ENCODE measurements around the gene ARHGAP22.

ARHGAP22 gene

DNA sequence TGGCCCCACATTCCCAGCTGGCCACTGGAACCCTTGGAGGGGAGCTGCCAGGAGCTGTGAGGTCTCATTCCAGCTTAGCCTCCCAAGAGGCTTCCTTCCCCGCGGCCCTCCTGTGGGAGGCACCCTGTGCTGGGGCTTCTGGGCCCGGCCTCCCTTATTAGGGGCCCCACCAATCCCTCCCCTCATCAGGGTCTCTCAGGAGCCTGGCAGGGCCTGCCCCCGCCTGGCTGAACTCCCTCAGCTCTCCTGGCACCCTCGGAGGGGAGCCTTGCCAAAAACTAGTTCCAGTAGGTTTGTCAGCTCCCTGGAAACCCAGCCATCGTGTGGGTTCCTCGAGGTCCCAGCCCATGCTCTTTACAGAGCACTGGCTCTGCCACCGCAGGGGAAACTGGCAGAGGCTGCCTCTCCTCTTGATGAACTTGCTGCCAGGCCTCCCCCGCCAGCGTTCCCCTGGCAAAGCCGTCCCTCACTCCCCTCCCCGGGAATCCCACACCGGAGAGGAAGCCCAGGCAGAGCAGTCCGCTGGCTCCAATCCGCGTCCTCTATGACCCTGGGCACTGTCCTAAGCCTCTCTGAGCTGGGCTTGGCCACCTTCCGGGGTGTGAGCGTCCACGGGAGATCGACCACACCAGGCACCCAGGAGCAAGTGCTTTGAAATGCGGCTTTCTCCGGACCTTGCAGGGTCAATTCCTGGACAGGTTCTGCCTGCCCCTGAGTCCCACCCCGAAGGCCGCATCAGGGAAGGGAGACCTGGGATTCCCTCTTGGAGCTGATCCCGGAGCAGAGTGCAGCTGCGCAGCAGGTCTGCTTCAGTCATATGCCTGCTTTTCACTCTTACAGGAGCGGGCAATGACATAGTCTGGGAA is 139.8 kb downstream of the ARHGAP22 start:
- peak; percentile 57 for DNase-seq (ENCODE audit: low read depth, low spot score)

DNA sequence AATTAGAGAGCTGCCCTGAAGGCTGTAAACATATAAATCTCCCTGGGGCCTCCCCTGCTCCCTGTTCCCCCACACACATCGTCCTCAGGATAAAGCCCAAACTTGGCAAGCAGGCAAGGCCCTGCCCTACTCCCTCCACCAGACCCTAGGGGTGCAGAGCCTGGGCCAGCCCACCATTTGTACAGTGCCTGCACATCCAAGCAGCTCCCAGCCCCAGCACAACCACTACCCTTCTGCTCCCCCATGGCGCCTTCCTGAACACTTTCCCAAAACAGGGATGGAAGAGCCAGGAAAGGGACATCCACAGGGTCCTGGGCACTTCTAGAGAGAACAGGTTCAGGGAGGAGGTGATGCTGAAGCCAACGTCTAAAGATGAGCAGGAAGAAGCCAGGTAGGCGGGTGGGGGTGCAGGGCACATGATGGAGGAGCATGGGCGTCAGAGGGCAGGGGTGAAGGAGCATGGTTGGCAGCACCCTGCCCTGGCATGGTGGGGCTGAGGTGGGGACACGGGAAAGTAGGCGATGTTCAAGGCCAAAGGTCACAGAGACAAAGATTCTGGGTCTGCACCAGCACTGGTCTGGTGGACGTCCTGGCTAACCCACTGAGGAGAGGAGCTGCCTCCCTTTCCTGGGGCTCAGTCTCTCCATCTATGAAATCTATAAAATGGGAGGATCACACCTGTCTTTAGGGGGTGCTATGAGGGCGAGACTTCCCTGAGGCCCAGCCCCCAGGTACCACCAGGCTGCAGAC is 140.6 kb downstream of the ARHGAP22 start:
- DNase-seq (ENCODE audit: low read depth, low spot score) = no peak

DNA sequence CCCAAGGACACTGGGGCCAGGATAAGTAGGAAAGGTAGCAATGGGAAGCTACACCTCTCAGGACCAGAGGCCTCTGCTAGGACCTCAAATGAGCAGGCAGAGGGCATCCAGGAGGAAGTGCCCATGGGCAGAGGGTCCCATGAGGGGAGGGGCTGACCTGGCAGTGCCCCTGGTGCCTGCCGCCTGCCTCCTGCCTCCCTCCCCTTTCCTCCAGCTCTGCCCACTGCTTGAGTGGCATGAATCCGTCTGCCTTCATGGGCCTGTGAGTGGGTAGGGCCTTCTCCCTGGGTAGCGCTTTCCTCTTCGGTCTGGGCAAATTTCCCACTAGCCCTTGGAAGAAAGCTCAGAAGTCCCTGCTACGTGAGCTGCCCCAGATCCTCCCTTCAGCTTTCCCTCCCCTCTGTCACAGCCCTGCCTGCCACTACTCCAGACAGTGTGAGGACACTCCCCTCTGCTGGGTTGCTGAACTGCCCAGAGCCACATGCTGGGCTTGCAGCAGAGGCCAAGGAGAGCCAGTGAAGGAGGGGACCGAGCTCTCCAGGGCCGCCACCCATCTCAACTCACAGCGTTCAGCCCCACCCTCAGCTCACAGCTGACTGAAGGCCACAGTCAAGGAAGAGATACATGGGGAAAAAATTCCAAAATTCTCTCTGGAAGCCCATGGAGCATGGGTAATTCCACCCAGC is 141.4 kb downstream of the ARHGAP22 start:
- DNase-seq (ENCODE audit: low read depth, low spot score) = peak; percentile 52

DNA sequence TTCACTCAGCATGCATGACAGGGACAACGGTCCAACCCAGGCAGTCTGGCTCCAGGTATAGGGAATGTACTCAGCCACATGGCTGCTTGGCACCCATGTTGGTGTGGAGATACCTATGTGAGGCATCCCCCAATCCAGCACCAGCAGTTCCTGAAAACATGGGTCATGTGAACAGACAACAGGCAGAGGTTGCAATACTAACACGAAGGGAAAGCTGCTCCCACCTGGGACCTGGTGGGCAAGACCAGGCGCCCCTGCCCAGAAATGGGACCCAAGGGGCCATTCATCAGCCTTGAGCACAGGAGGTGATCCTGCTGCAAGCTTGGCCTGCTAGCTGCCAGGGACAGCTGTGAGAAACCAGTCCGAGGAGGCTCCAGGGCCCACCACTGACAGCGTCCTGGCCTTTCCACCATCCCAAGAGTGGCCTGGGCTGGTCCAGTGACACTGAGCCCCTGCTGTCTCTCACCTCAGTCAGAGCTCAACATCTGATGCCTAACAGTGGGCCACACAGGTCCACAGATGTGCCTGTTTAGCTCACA is 142.3 kb downstream of the ARHGAP22 start:
- DNase-seq (ENCODE audit: low read depth, low spot score) = no peak

DNA sequence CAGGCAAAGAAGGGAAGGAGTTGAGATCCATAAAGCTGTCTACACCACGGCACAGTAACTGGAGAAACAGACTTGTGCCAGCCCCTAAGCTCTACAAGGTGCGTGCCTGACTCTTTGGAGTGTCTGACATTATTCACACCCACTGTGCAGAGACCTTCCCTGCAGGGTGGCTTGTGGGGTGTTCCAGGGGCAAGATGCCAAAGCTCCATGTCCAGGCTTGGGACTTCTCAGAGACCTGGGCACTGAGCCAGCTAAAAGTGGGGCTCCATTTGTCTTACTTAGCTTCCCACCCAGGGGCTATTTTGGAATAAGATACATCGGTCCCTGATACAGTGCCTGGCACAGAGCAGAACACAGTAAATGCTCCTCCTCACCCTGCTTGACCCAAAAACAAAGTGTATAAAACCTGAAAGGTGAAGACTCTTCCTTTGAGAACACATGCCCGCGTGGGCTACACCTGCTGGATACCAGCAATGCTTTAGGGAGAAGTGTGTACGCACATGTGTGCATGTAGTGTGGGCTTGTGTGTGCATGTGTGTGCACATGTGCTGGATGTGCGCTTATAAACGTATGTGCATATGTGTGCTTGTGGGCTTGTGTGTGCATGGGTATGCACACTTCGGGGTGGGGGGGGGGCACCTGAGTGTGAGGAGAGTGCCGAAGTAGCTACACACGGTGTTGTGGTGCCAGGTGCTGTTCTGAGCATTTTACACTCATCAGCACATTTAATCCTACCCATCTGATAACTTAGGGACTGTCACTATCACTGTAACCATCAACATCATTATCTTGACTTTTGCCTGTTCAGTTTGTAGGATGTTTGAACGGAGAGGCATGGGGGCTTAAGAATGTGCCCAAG is 143.0 kb downstream of the ARHGAP22 start:
- no peak for DNase-seq (ENCODE audit: low read depth, low spot score)

DNA sequence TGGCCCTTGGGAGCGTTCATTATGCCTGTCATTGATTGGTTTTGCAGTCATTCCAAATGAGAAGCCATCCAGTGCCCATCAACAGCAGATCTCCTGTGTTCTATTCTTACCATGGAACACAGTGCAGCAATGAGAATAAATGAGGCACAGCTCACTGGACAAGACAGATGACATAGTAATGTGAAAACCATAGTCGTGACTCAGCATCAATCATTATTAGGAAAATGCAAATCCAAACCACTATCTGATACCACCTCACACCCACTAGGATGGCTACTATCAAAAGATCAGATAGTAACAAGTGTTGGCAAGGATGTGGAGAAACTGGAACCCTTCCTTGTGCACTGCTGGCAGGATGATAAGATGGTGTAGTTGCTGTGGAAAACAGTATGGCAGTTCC is 144.7 kb downstream of the ARHGAP22 start:
- DNase-seq (ENCODE audit: low read depth, low spot score) = no peak

DNA sequence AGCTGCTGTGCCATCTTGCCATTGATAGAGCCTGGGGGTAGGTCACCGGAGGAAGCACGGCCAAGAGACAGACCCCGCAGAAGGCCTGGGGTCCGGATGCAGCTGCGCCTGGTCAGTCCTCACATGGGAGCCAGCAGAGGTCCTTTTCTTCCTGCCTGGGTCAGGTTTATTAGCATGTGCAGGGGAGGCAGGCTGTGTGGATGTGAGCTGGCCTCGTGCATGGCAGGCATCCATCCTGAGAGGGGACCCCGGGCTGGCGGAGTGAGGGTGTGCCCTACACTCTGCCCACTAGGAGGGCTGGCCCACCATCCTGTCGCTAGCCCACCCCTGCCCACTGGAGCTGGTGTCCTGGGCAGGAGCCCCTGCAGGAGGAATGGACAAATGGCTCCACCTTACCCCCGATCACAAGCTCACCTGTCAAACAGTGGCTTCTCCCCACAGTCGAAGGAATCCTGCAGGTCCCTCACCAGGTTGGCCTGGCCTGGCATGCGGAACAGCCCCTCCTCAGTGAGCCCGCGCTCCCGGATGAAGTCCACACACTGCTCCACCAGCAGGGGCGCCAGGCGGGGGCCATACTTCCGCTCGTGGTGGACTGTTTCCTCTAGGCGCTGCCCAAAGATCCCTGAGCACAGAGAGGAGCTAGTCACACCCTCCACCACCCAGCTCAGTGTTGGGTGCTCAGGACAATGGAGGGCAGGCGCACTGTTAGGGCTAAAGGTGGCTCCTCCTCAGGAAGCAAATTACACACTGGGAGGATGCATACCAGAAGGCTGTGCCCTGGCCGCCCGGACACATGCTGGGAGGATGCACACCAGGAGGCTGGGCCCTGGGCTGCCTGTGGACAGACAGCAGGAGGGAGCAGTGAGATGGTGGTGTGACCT is 145.4 kb downstream of the ARHGAP22 start:
- DNase-seq (ENCODE audit: low read depth, low spot score) = peak; percentile 34

DNA sequence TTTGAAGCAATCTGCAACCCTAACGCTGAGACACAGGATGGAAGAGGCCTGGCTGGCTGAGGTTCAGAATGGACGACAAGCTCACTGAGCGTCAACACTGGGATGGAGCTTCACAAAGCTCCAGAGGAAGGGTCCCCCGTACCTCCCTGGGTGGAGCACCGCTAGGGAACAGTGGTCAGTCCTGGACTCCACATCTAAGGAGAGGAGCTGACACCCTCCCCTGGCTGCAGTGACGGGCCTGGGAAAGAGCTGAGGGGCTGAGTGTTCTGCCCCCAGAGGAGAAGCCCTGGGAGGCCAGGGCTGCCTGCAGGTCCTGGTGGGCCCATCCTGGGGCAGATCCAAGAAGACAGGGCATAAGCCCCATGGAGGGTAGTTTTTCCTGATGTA is 146.2 kb downstream of the ARHGAP22 start:
- DNase-seq (ENCODE audit: low read depth, low spot score) = no peak

DNA sequence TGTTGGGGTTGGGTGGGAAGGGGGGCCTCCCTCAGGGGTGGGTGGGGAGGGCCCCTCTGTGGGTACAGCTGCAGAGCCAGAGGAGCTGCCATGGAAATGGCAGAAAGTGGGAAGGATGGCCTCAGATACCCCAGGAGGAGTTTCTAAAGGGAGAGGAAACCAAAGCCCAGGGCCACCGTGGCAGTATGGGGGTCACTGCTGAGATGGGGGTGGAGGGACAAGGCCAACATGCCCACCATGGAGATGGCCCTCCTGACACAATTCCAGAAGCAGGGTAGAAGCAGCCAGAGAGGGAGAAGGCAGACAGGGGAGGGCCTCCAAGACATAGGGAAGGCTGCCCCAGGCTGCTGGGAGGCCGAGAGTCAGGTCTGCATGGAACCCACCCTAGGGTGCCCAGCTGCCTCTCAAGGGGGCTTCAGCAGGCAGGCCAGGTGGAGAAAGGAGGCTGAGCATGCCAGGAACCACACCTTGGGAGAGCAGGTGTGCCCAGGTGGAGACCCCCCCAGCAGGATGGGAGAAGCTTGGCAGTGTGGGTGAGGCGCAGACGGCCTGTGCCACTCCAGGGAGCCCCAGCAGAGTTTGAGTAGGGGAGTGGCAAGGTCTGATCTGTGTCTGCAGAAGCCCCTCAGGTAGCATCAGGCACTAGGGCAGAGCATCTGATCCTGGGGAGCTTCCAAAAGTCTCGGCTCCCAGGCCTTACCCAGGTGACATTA is 146.8 kb downstream of the ARHGAP22 start:
- DNase-seq (ENCODE audit: low read depth, low spot score) = no peak

DNA sequence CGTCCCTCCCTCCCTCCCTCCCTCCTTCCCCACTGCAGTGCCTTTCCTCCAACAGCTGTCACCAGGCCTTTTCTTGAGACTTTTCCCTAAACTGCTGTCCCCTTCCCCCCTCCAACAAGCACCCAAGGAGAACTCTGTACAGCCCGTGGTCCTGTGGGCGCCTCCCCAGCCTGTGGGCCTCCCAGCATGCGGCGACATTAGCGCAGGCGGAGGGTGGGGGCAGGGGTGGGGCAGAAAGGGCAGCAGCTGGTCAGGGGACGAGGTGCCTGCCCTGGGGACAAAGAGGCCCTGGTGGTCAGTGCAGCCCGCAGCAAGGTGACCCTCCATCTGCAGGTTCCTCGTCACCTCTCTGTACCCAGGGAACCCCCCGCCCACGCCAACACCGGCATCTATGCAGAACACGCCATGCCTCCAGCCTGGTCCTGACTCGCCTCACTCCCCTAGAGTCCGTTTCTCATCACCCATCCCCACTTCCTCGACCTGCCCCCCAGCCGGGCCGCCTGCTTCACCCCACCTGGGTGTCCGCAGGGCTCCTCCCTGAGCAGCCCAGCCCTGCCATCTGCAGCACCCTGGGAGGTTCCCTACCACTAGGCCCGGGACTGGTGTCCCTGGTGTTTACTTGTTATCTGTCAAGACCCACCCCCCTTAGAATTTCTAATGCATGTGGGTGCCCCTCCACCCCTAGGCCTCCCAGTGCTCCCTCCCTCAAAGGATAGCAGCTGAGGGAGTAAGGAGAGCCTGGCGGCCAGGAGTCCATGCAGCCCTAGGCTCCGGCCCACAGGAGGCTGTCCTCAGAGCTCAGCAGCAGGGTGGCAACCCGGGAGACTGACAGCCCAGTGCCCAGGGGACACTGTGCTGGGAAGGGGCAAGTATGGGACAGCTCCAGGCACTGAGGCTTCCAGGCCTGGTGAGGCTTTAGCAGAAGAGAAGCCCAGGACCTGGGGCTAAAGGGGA is 147.8 kb downstream of the ARHGAP22 start:
- DNase-seq (ENCODE audit: low read depth, low spot score) = no peak

DNA sequence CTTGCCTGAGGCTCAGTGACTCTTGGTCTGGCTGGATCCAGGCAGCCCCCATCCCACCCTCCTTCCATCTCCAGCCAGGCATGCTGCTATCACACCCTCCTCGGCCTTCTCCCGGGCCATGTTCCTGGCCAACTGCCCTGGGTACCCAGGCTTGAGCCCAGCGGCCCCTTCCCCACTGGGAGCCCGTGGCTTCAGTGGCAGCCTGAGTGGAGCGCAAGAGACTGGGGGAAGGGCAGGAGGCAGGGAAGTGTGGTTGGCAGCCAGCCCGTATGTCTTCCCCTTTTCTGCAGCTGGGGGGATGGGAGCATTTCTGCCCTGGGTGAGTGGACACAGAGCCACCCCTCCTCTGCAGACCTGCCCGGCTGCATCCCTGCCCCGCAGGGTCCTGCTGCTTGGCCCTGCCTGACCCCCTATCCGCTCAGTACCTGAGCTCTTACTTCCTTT is 148.5 kb downstream of the ARHGAP22 start:
- DNase-seq (ENCODE audit: low read depth, low spot score) = no peak

DNA sequence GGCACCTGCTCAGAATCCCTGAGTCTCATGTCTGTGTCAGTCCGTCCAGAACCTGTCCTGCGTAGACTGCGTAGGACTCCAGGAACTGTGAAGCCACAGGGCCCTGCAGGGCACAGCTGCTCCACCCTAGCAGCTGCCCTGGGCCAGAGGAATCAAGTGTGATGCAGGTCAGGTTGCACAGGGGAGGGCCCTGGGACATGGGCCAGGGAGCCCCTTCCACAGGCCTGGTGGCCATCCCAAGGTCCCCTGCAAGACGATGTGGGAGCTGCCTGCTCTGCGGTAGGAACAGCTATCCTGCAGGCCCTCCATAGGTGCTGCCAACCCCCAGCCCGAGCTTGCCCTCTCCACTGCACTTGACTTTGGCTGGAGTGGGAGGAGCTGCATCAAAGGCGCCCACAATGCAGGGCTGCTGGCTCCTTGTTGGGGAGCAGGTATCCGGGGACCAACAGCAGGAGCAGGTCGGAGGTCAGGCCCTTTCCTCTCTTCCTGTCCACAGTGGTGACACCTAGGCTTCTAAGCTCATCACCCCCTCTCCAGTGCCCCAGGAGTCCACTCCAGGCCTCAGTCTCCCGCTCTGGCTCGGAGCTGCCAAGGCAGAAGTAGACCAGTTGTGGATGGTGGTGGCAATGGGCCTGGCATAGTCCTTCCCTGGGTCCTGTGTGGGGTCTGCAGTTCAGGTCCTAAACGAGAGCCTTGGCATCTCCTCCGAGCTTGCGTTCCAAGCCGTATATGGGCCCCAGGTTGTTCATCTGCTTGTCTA is 149.3 kb downstream of the ARHGAP22 start:
- DNase-seq (ENCODE audit: low read depth, low spot score) = no peak

DNA sequence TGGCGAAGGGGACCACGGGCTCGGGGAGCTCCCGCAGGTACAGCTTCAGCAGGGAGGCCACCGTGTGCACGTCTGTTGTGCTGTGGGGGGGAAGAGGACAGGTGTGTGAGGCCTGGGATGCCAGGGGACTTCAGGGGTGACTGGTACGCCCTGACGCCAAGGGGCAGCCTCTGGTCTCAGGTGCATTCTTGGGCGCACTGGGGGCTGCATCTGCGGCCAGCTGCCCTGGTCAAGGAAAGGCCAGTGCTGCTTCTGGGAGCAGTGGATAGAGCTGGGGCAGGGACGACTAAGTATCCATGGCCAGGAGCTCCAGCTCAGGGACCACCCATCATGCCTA is 149.8 kb downstream of the ARHGAP22 start:
- DNase-seq (ENCODE audit: low read depth, low spot score) = no peak

DNA sequence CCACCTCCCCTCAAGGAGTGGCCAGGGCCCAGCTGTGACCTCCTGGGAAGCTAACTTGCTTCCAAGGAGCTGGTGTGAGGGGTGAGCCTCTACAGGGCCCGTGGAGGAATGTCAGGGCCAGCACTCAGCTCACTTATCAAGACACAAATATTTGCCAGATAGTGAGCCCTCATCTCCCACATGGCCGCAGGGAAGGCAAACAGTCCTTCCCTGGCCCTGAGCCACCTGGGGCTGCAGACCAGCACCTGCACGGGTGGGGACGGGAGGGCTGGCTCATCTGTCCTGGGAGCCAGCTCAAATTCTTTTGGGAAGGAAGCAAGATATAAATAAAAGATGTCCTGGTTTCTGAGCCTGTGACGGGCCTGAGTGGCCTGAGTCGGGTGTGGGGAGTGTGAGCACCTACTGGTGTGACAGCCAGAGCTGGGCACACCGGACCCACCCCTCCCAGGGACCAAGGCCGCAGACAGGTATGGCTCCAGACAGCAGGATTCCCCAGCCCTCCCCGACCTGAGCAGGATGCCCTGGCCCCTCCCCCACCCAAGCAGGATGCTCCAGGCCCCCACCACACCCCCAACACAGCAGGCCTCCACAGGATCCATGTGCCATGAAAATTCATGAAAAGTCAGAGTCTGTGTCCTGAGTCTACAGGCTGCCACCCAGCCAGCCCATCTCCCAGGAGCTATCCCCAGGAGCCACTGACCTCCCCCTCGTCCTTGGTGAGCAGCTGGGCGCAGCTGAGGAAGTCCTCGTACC is 150.4 kb downstream of the ARHGAP22 start:
- DNase-seq (ENCODE audit: low read depth, low spot score) = peak; percentile 30

DNA sequence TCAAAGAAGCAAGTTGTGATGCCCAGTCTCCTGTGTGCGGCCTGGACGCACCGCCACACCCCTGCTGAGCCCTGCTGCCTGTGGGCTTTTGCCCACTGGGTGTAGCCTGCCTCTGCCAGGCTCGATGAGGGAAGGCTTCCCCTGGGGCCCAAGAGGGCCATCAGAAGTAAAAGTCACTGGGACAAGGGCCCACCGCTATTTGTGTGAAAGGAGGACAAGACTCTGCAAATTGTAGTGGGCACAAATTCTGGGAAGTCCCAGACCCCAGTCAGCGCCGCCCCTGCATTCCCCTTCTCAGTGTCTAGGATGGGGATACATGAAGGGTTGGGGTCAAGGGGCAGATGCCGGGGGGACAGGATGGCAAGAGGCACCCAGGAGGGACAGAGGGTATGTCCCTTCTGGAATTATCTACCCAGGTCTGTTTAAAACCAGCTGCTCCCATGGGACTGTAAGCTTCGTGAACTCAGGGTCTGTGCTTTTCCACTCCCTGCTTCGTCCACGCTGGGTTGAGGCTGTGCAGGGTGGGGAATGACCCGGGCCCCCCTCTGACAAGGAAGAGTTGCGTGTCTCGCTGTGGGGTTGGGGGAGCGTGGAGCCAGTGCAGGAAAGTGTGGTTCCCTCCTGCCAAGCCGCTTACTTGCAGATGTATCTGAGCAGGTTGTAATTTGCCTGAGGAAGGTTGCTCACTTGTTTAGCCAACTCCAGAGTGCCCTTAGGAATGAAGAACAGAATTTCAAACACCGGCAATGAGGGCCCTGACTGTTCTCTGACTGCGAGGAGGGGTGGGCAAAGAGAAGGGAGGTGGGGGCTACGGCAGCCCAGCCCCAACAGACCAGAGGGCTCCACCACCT is 151.2 kb downstream of the ARHGAP22 start:
- DNase-seq (ENCODE audit: low read depth, low spot score) = no peak

DNA sequence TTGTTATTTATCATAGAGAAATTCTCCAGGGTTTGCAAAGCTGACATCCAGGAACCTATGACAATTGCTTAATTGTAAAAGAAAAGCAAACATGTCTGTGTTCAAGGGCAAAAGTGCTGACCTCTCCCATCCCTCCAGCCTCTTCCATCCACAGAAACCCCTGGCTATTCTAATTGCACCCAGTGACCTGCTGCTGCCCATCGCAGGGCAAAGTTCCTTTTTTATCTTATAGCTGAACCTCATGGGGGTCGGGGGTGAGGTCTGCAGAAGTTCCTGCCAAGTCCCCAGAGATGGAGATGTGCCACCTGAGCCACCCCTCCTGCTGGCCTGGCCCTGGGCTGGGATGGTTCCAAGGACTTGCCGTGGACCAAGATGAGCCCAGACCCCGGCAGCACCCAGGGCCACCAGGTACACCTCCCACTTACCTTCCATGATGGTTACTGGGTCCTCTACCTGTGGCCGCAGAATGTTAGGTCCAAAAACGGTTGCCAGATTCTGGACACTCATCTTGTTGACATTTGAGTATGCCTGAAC is 151.9 kb downstream of the ARHGAP22 start:
- DNase-seq (ENCODE audit: low read depth, low spot score) = no peak
